Neural progenitor cell (in vitro differentiated cells): ENCODE results near the gene ATF3. TPM values are rescaled to one million over a fixed set of nuclear protein-coding genes. Genes with fewer than 3 reads are reported as not detected.

Experiments used
- DNase-seq: peaks from one replicate; pipeline ENCODE4 v3.0.0-alpha.2; 2016; ENCODE audit warnings: low spot score
- H2AFZ ChIP-seq: fragments of 200-600 bp; sonication (generic); replicated peaks from 2 replicates; pipeline ENCODE4 v1.6.1; 2016; ENCODE audit warnings: antibody characterized with exemption
- H3F3A ChIP-seq: fragments of 200-600 bp; sonication (generic); 2 replicates; pipeline ENCODE4 v1.6.1; 2016; ENCODE audit warnings: antibody characterized with exemption, low read depth
- H3K27ac ChIP-seq: fragments of 200-600 bp; sonication (generic); 2 replicates; pipeline ENCODE4 v1.5.1; 2016; ENCODE audit warnings: mild to moderate bottlenecking
- H3K27me3 ChIP-seq: fragments of 200-600 bp; sonication (generic); 2 replicates; pipeline ENCODE4 v1.6.1; 2016; ENCODE audit warnings: mild to moderate bottlenecking, moderate library complexity
- H3K36me3 ChIP-seq: fragments of 200-600 bp; sonication (generic); 2 replicates; pipeline ENCODE4 v1.5.1; 2016
- H3K4me1 ChIP-seq: fragments of 200-600 bp; sonication (generic); 2 replicates; pipeline ENCODE4 v1.6.1; 2016; ENCODE audit warnings: mixed run types
- H3K4me2 ChIP-seq: fragments of 200-600 bp; sonication (generic); 2 replicates; pipeline ENCODE4 v1.6.1; 2016
- H3K4me3 ChIP-seq: fragments of 200-600 bp; sonication (generic); 2 replicates; pipeline ENCODE4 v1.5.1; 2016
- H3K79me2 ChIP-seq: fragments of 200-600 bp; sonication (generic); 2 replicates; pipeline ENCODE4 v1.6.1; 2016; ENCODE audit warnings: low read depth
- H3K9ac ChIP-seq: fragments of 200-600 bp; sonication (generic); 2 replicates; pipeline ENCODE4 v1.6.1; 2016
- H3K9me3 ChIP-seq: fragments of 200-600 bp; sonication (generic); 2 replicates; pipeline ENCODE4 v1.5.1; 2016; ENCODE audit warnings: low read depth
- H4K20me1 ChIP-seq: fragments of 200-600 bp; sonication (generic); 2 replicates; pipeline ENCODE4 v1.6.1; 2016; ENCODE audit warnings: low read depth
- H3K27ac Mint-ChIP-seq: 3 replicates; pipeline ENCODE4 v1.8.0; 2021; ENCODE audit warnings: mixed read lengths
- H3K27me3 Mint-ChIP-seq: 2 replicates; pipeline ENCODE4 v1.8.0; 2022; ENCODE audit warnings: low read depth, mild to moderate bottlenecking, inconsistent platforms, moderate library complexity, mixed read lengths; ENCODE audit not compliant: insufficient read depth
- H3K36me3 Mint-ChIP-seq: 3 replicates; pipeline ENCODE4 v1.8.0; 2021; ENCODE audit warnings: mixed read lengths
- H3K4me1 Mint-ChIP-seq: 3 replicates; pipeline ENCODE4 v1.8.0; 2021; ENCODE audit warnings: mixed read lengths
- H3K4me3 Mint-ChIP-seq: 3 replicates; pipeline ENCODE4 v1.8.0; 2021; ENCODE audit warnings: mild to moderate bottlenecking, moderate library complexity, mixed read lengths
- H3K9me3 Mint-ChIP-seq: 3 replicates; pipeline ENCODE4 v1.8.0; 2020; ENCODE audit warnings: mixed read lengths
- CTCF ChIP-seq: fragments of 200-600 bp; sonication (generic); IDR thresholded peaks from 2 replicates; pipeline ENCODE4 v1.5.1; 2017; ENCODE audit warnings: antibody characterized with exemption, mild to moderate bottlenecking
- EZH2 ChIP-seq: fragments of 200-600 bp; sonication (generic); IDR thresholded peaks from 2 replicates; pipeline ENCODE4 v1.6.1; 2017; ENCODE audit warnings: antibody characterized with exemption, mild to moderate bottlenecking, moderate library complexity
- EZH2phosphoT487 ChIP-seq: fragments of 200-600 bp; sonication (generic); IDR thresholded peaks from 2 replicates; pipeline ENCODE4 v1.6.1; 2017; ENCODE audit warnings: antibody characterized with exemption
- total RNA-seq: library from RNA; depleted of rRNA; stranded (reverse); fragments of >200 nt; gene quantifications from 2 replicates; pipeline ENCODE4 v1.2.3, GENCODE V29; 2015; ENCODE audit warnings: low replicate concordance

Gene ATF3
- total RNA-seq, 1 donor from 2014 or later = 7.8 TPM

DNA sequence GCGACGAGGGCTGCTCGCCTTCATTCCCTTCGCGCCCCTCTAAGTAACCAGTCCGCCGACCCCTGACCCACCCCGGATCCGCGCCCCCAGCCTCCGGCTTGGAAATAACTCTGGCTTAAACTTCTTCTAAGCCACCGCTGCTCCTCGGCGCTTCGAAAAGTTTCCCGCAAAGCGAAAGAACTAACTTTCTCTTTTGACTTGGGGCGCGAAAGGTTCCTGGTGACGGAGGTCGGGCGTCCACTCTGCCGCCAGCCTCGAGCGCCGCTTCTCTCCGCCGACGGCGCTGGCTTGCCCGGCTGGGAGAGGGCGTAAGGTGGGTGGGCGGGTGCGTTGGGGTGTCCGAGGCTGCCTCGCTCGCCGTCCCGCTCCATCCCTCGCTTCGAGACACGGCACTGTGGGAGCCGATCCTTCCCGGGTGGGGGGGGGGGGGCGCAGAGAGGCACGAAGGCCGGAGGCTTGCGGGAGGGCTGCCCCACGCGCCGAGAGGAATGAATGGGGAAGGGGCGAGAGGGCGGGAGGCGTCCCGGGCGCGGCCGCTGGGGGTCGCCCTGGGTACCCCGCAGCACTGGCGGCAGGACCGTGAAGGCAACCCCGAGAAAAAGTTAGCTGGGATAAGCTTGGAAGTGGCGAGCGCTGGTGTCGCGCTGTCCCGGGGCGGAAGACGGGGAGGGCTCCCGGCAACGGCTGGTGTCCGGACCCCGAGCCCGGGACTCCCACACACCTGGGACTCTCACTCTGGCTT, 569 bp downstream of the ATF3 start:
- Mint-ChIP-seq H3K27me3 (peaks cover 14% of the 10 kb centered on the region), H3K4me3 (peak overlapping the region; percentile 96), H3K36me3 (peaks cover 3% of the 10 kb centered on the region), H3K9me3 (no peaks in the 10 kb centered on the region), H3K27ac (no peak overlapping the region), H3K4me1 (peaks cover 72% of the 10 kb centered on the region)
- Histone ChIP-seq H3K4me1 (peaks cover 34% of the 10 kb centered on the region), H3K4me3 (peak overlapping the region; percentile 62), H2AFZ (peak overlapping the region; percentile 71), H3K4me2 (peak overlapping the region; percentile 97), H3K27ac (no peak overlapping the region), H3K9me3 (no peaks in the 10 kb centered on the region), H3K36me3 (no peaks in the 10 kb centered on the region), H4K20me1 (peaks cover 22% of the 10 kb centered on the region), H3F3A (peaks cover 41% of the 10 kb centered on the region), H3K79me2 (no peaks in the 10 kb centered on the region), H3K9ac (peak overlapping the region; percentile 36), H3K27me3 (peaks cover 76% of the 10 kb centered on the region)
- peak; percentile 86 for DNase-seq
- TF ChIP-seq CTCF (peak; percentile 79), EZH2 (no peak), EZH2phosphoT487 (peak; percentile 30)

DNA sequence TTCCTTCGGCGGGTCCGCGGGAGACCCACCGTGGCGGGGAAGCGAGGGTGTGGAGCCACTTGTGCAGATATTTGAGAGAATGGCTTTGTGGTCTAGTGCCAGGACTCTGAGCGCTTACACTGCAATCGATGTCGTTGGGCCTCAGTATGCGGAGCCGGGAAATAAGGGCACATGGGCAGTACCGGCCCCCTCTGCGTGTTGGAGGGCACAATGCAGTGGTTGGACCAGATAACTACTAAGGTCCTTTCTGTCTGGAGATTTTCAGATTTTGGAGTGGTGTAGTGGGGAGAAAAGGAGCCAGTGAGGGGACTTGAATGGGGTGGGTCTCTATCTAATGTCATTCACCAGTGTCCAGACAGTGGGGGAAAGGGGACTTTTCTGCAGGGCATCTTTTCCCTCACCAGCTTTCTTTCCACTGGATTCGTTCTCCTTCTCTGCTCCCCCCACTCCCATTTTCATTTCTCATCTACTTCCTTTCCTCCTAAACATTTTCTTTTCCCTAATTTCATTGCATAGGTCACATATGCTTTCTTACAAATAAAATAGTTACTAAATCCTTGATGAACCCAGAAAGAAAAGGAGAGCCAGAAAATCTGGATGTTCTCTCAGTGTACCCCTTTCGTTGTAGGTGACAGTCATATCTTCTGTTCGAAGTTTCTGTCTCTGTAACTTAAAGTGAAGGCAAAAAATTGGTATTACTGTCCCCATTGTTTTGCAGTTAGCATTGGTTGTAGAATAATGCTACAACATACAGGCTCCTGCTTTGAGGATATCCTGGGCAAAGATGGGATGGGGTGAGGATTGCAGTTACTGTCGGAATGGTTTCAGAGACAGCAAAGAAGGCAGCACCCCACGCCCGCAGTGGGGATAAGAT, 1.4 kb downstream of the ATF3 start:
- TF ChIP-seq EZH2phosphoT487 (no peak), EZH2 (no peak), CTCF (no peak)
- Histone ChIP-seq H3F3A (peaks cover 41% of the 10 kb centered on the region), H3K4me1 (peaks cover 32% of the 10 kb centered on the region), H3K9me3 (no peaks in the 10 kb centered on the region), H3K9ac (no peak overlapping the region), H3K27ac (no peak overlapping the region), H4K20me1 (peaks cover 22% of the 10 kb centered on the region), H2AFZ (peak overlapping the region; percentile 71), H3K27me3 (peaks cover 68% of the 10 kb centered on the region), H3K4me2 (peak overlapping the region; percentile 97), H3K4me3 (peak overlapping the region; percentile 62), H3K79me2 (no peaks in the 10 kb centered on the region), H3K36me3 (no peaks in the 10 kb centered on the region)
- peak overlapping the region; percentile 96 for H3K4me3 Mint-ChIP-seq
- DNase-seq = no peak
- peaks cover 14% of the 10 kb centered on the region for H3K27me3 Mint-ChIP-seq
- H3K4me1 Mint-ChIP-seq = peaks cover 69% of the 10 kb centered on the region
- peak overlapping the region; percentile 84 for H3K27ac Mint-ChIP-seq
- no peaks in the 10 kb centered on the region for H3K9me3 Mint-ChIP-seq
- H3K36me3 Mint-ChIP-seq = peaks cover 6% of the 10 kb centered on the region

- Histone ChIP-seq H3K4me3 (no peak overlapping the region), H3K27me3 (peaks cover 61% of the 10 kb centered on the region), H2AFZ (no peak overlapping the region), H3K9me3 (no peaks in the 10 kb centered on the region), H4K20me1 (peaks cover 22% of the 10 kb centered on the region), H3K9ac (no peak overlapping the region), H3K4me1 (peaks cover 26% of the 10 kb centered on the region), H3F3A (peaks cover 35% of the 10 kb centered on the region), H3K36me3 (no peaks in the 10 kb centered on the region), H3K27ac (no peak overlapping the region), H3K79me2 (no peaks in the 10 kb centered on the region), H3K4me2 (no peak overlapping the region)
- Mint-ChIP-seq H3K4me3 (peak overlapping the region; percentile 96), H3K4me1 (peaks cover 63% of the 10 kb centered on the region), H3K27ac (no peak overlapping the region), H3K9me3 (no peaks in the 10 kb centered on the region), H3K36me3 (peaks cover 12% of the 10 kb centered on the region), H3K27me3 (peaks cover 14% of the 10 kb centered on the region)
- TF ChIP-seq EZH2 (no peak), EZH2phosphoT487 (no peak), CTCF (no peak)
- DNase-seq = no peak
Observed at GRCh38 chr1:212610575-212610967, 2.0 kb downstream of the ATF3 start.
